Measurements from ENCODE around the gene DARS1.

The DARS1 gene

GRCh38 chr2:136020831-136021230, 35.4 kb upstream of the DARS1 start:
- ATAC-seq = no peak
- TF ChIP-seq CSRNP3 (CRISPR knock-in tag; IDR thresholded peaks at IDR 0.05) (no peak), TOX (CRISPR knock-in tag; IDR thresholded peaks at IDR 0.05; ENCODE audit: borderline replicate concordance) (no peak), ZNF70 (CRISPR knock-in tag; IDR thresholded peaks at IDR 0.05) (no peak), PPARA (CRISPR knock-in tag; IDR thresholded peaks at IDR 0.05; ENCODE audit: borderline replicate concordance) (no peak), POU6F1 (CRISPR knock-in tag; IDR thresholded peaks at IDR 0.05; ENCODE audit: borderline replicate concordance, low read depth) (no peak), ZNF565 (CRISPR knock-in tag; conservative IDR thresholded peaks at IDR 0.05; ENCODE audit: low read depth) (no peak), ISL1 (CRISPR knock-in tag; IDR thresholded peaks at IDR 0.05) (no peak), ZNF8 (CRISPR knock-in tag; IDR thresholded peaks at IDR 0.05) (no peak), TSHZ2 (CRISPR knock-in tag; IDR thresholded peaks at IDR 0.05) (no peak), TCF4 (CRISPR knock-in tag; IDR thresholded peaks at IDR 0.05; ENCODE audit: borderline replicate concordance) (no peak), PATZ1 (CRISPR knock-in tag; IDR thresholded peaks at IDR 0.05; ENCODE audit: borderline replicate concordance) (no peak), GLIS3 (CRISPR knock-in tag; IDR thresholded peaks at IDR 0.05) (no peak), CREB5 (CRISPR knock-in tag; IDR thresholded peaks at IDR 0.05; ENCODE audit: low read depth) (no peak), ESRRG (CRISPR knock-in tag; IDR thresholded peaks at IDR 0.05) (no peak), BACH2 (CRISPR knock-in tag; IDR thresholded peaks at IDR 0.05; ENCODE audit: borderline replicate concordance) (no peak), SNAI2 (CRISPR knock-in tag; IDR thresholded peaks at IDR 0.05) (no peak), ZC3H10 (CRISPR knock-in tag; IDR thresholded peaks at IDR 0.05) (no peak), ZFP3 (CRISPR knock-in tag; IDR thresholded peaks at IDR 0.05) (no peak)

GRCh38 chr2:136019825-136020224, 34.4 kb upstream of the DARS1 start:
- TF ChIP-seq TOX (CRISPR knock-in tag; IDR thresholded peaks at IDR 0.05; ENCODE audit: borderline replicate concordance) (no peak), ZFP3 (CRISPR knock-in tag; IDR thresholded peaks at IDR 0.05) (no peak)
- no peak for ATAC-seq

GRCh38 chr2:136019306-136019705, 33.9 kb upstream of the DARS1 start:
- ATAC-seq = no peak
- TF ChIP-seq SNAI2 (CRISPR knock-in tag; IDR thresholded peaks at IDR 0.05) (no peak), ZNF70 (CRISPR knock-in tag; IDR thresholded peaks at IDR 0.05) (no peak), GLIS3 (CRISPR knock-in tag; IDR thresholded peaks at IDR 0.05) (no peak), ZC3H10 (CRISPR knock-in tag; IDR thresholded peaks at IDR 0.05) (no peak), ZNF8 (CRISPR knock-in tag; IDR thresholded peaks at IDR 0.05) (no peak), ARNTL (CRISPR knock-in tag; IDR thresholded peaks at IDR 0.05; ENCODE audit: borderline replicate concordance, low read depth) (no peak), ISL1 (CRISPR knock-in tag; IDR thresholded peaks at IDR 0.05) (no peak), RARB (CRISPR knock-in tag; IDR thresholded peaks at IDR 0.05) (no peak), CREB5 (CRISPR knock-in tag; IDR thresholded peaks at IDR 0.05; ENCODE audit: low read depth) (no peak), BACH2 (CRISPR knock-in tag; IDR thresholded peaks at IDR 0.05; ENCODE audit: borderline replicate concordance) (no peak), PPARA (CRISPR knock-in tag; IDR thresholded peaks at IDR 0.05; ENCODE audit: borderline replicate concordance) (no peak), TSHZ2 (CRISPR knock-in tag; IDR thresholded peaks at IDR 0.05) (no peak), ZFP30 (CRISPR knock-in tag; IDR thresholded peaks at IDR 0.05) (no peak), OSR1 (CRISPR knock-in tag; IDR thresholded peaks at IDR 0.05) (no peak), PATZ1 (CRISPR knock-in tag; IDR thresholded peaks at IDR 0.05; ENCODE audit: borderline replicate concordance) (no peak), TOX (CRISPR knock-in tag; IDR thresholded peaks at IDR 0.05; ENCODE audit: borderline replicate concordance) (no peak)
